Psoas muscle (tissue), 8 donors: ENCODE data around the gene BRD4. TPM values are rescaled to one million over a fixed set of nuclear protein-coding genes. Genes with fewer than 3 reads are reported as not detected.
A peak's percentile ranks its signal among the peaks of the same experiment; 100 is the strongest.

Source experiments
- ATAC-seq, 4 donors: fragments of 200-7000 bp; cut with Tn5 transposase; one replicate each; pipeline ENCODE4 v1.9.1; 2020; ENCODE audit warnings: moderate library complexity in 3 of 4, mild to moderate bottlenecking in 2 of 4
- DNase-seq, 2 donors: peaks; one replicate each; pipeline ENCODE4 v3.0.0-alpha.2; 2020
- H3K27ac ChIP-seq: fragments of 200-600 bp; one replicate; pipeline ENCODE4 v1.8.0; 2022
- H3K27me3 ChIP-seq, 3 donors: fragments of 200-600 bp in 1 of 3; one replicate each; pipeline versions ENCODE4 v1.6.1 to v1.8.0; 2013 to 2022; ENCODE audit warnings: low read length in 2 of 3, mild to moderate bottlenecking in 2 of 3, moderate library complexity in 1 of 3; ENCODE audit not compliant: insufficient read depth in 3 of 3
- H3K36me3 ChIP-seq, 2 donors: fragments of 200-600 bp in 1 of 2; one replicate each; pipeline versions ENCODE4 v1.6.1 to v1.8.0; 2013 to 2022; ENCODE audit warnings: low read depth in 1 of 2, mild to moderate bottlenecking in 1 of 2, moderate library complexity in 1 of 2; ENCODE audit not compliant: insufficient read depth in 1 of 2
- H3K4me1 ChIP-seq: fragments of 200-600 bp; one replicate; pipeline ENCODE4 v1.8.0; 2022
- H3K4me3 ChIP-seq: fragments of 200-600 bp; one replicate; pipeline ENCODE4 v1.8.0; 2022; ENCODE audit warnings: mild to moderate bottlenecking
- H3K9me3 ChIP-seq: fragments of 200-600 bp; one replicate; pipeline ENCODE4 v1.8.0; 2022
- CTCF ChIP-seq: fragments of 200-600 bp; IDR thresholded peaks from one replicate; pipeline ENCODE4 v1.8.0; 2022; ENCODE audit warnings: antibody characterized with exemption
- WGBS, 3 donors: extraction: QIAGEN DNeasy Blood & Tissue Kit; methylation state at CpG; one replicate each; pipeline versions ENCODE4 v1.1.6 to v1.1.7; 2013; 5-methylcytosine and 5-hydroxymethylcytosine counted together
- intact Hi-C, 2 donors: fragments of 100-400 bp; cut with DNase I; formaldehyde crosslinking; loops; one replicate each; pipeline versions ENCODE4 v1.11.0 to v1.14.2; 2022
- polyA plus RNA-seq, 3 donors: library from polyadenylated mRNA; stranded (reverse); fragments of 200-250 nt; gene quantifications; one replicate each; pipeline ENCODE4 v1.2.3, GENCODE V29; 2013
- total RNA-seq, 4 donors: library from RNA; stranded (reverse); fragmentation: NEBNext Ultra II Directional in 2 of 4; extraction: Animal tissue kit (Norgen Biotek cat#: 25700) in 2 of 4; gene quantifications; one replicate each; pipeline versions ENCODE4 v1.2.1 to v1.2.4, GENCODE V29; 2021 to 2023
- donor health status: healthy with polysubstance abuse.
- donor health status: DM: no; HTN: no; CAD: no; lungs with moderate emphysema.
- donor health status: Bipolar disorder and iron deficiency.
- donor health status: healthy.
- donor health status: DM: yes; HTN: yes; CAD: no.
- donor health status: DM: no; HTN: no; CAD: no.
- donor health status: DM: no; HTN: no; CAD: no.
- donor health status: DM: yes; HTN: yes; CAD: no.

The BRD4 gene
- total and polyA plus RNA-seq, 7 donors = 42.6 to 120 (median 98.6) TPM

- DNase-seq = no peak
- ATAC-seq = peak; percentile 42 to 68 (median 57)
- intact Hi-C loops = loop anchor here (5.0 kb wide), 1 partner anchor 36 kb away; no protein-coding TSS in a partner anchor
- Histone ChIP-seq H3K4me1 (peaks cover 91% of the 10 kb centered on the region), H3K9me3 (no peaks in the 10 kb centered on the region), H3K36me3 (no peaks in the 10 kb centered on the region), H3K4me3 (peak overlapping the region; percentile 15), H3K27me3 (no peaks in the 10 kb centered on the region), H3K27ac (peak overlapping the region; percentile 81)
- TF ChIP-seq CTCF = no peak
- 19 to 45% (median 25%) methylated on average over 6 of the region's 6 CpGs for WGBS, 3 donors
These were observed 14.1 kb downstream of the BRD4 start for GRCh38 chr19:15318241-15318691.

GRCh38 chr19:15317392-15318071 is 14.8 kb downstream of the BRD4 start:
- 21 to 28% (median 23%) methylated on average over 3 of the region's 3 CpGs for whole genome bisulfite sequencing, 3 donors
- intact Hi-C loops = loop anchor here (5.0 kb wide), 1 partner anchor 35 kb away; no protein-coding TSS in a partner anchor
- peaks cover 86% of the 10 kb centered on the region for H3K4me1 ChIP-seq
- ATAC-seq (peak; percentile 49 to 74 (median 64)), DNase-seq (no peak)
- no peaks in the 10 kb centered on the region for H3K36me3 ChIP-seq
- no peaks in the 10 kb centered on the region for H3K27me3 ChIP-seq
- no peak for TF ChIP-seq CTCF
- H3K4me3 ChIP-seq = no peak overlapping the region
- H3K9me3 ChIP-seq = no peaks in the 10 kb centered on the region
- H3K27ac ChIP-seq = peak overlapping the region; percentile 81

- intact Hi-C loops = loop anchor here (5.0 kb wide), 1 partner anchor 34 kb away; no protein-coding TSS in a partner anchor
- no peak for TF ChIP-seq CTCF
- Histone ChIP-seq H3K27me3 (no peaks in the 10 kb centered on the region), H3K9me3 (no peaks in the 10 kb centered on the region), H3K27ac (peak overlapping the region; percentile 81), H3K4me3 (no peak overlapping the region), H3K36me3 (no peaks in the 10 kb centered on the region), H3K4me1 (peaks cover 79% of the 10 kb centered on the region)
- no peak for ATAC-seq
- no peak for DNase-seq
- 89 to 100% (median 91%) methylated on average over 2 of the region's 2 CpGs for WGBS, 3 donors
These were observed 15.8 kb downstream of the BRD4 start for GRCh38 chr19:15316498-15316897.

- Histone ChIP-seq H3K36me3 (no peaks in the 10 kb centered on the region), H3K27ac (peak overlapping the region; percentile 81), H3K4me3 (no peak overlapping the region), H3K27me3 (no peaks in the 10 kb centered on the region), H3K9me3 (no peaks in the 10 kb centered on the region), H3K4me1 (peaks cover 75% of the 10 kb centered on the region)
- TF ChIP-seq CTCF = no peak
- intact Hi-C loops = loop anchor here (5.0 kb wide), 1 partner anchor 33 kb away; no protein-coding TSS in a partner anchor
- no peak for DNase-seq
- 28 to 53% (median 29%) methylated on average over 6 of the region's 6 CpGs for WGBS, 3 donors
- peak; percentile 63 to 84 (median 80) for ATAC-seq
These were observed 17.2 kb downstream of the BRD4 start for GRCh38 chr19:15315101-15315500.
